IMR-90 (cell line): ENCODE data around the gene KLHL6.

Experiments
- CTCF ChIP-seq: conservative IDR thresholded peaks from 2 replicates; pipeline ENCODE4 v1.5.1; 2012; ENCODE audit warnings: mild to moderate bottlenecking, low read depth, low read length, improper control_type of control experiment
- FOS ChIP-seq: fragments of 150-350 bp; IDR thresholded peaks from 2 replicates; pipeline ENCODE4 v1.6.1; 2016; ENCODE audit warnings: low read depth, low read length
- POLR2A ChIP-seq: IDR thresholded peaks from 2 replicates; pipeline ENCODE4 v1.6.1; 2012; ENCODE audit warnings: mild to moderate bottlenecking, low read depth, low read length
- RCOR1 ChIP-seq: IDR thresholded peaks from 2 replicates; pipeline ENCODE4 v1.6.1; 2012; ENCODE audit warnings: mild to moderate bottlenecking, low read length, improper control_type of control experiment; ENCODE audit not compliant: insufficient replicate concordance

- no peak for TF ChIP-seq CTCF
- TF ChIP-seq RCOR1, result no peak
- TF ChIP-seq FOS, result no peak
- TF ChIP-seq POLR2A, result no peak
Measured at GRCh38 chr3:183466575-183466974, 88.9 kb downstream of the KLHL6 start.
